Endothelial cell of umbilical vein (primary cell): ENCODE data around the gene ATXN1.

Experiments used
- EZH2 ChIP-seq: IDR thresholded peaks from 2 replicates; pipeline ENCODE4 v1.6.1; 2012; ENCODE audit warnings: borderline replicate concordance, low read depth, mild to moderate bottlenecking, moderate library complexity, low read length, inconsistent platforms; ENCODE audit not compliant: severe bottlenecking
- JUN ChIP-seq: IDR thresholded peaks from 2 replicates; pipeline ENCODE4 v1.6.1; 2011; ENCODE audit warnings: borderline replicate concordance, low read depth; ENCODE audit not compliant: insufficient read length, insufficient read depth
- POLR2A ChIP-seq: IDR thresholded peaks from 2 replicates; pipeline ENCODE4 v1.6.1; 2012; ENCODE audit warnings: low read depth, mild to moderate bottlenecking, control low read depth, low read length
- POLR2AphosphoS5 ChIP-seq: IDR thresholded peaks from 2 replicates; pipeline ENCODE4 v1.6.1; 2012; ENCODE audit warnings: low read depth, mild to moderate bottlenecking, control low read depth, low read length, moderate library complexity; ENCODE audit not compliant: insufficient read depth
- TF ChIP-seq, protein P1 (sequence below), 2 donors: IDR thresholded peaks; 1 replicate in 1 of 2; 2 replicates in 1 of 2; pipeline ENCODE4 v1.5.1; 2011; ENCODE audit warnings: low read length in 2 of 2, mild to moderate bottlenecking in 2 of 2, moderate library complexity in 2 of 2, control low read depth in 1 of 2, inconsistent platforms in 1 of 2, low read depth in 1 of 2; ENCODE audit not compliant: insufficient read depth in 1 of 2; ENCODE audit errors: extremely low read depth in 1 of 2
- TF ChIP-seq, protein P2 (sequence below): IDR thresholded peaks from 2 replicates; pipeline ENCODE4 v1.6.1; 2011; ENCODE audit not compliant: insufficient read depth, insufficient read length

DNA sequence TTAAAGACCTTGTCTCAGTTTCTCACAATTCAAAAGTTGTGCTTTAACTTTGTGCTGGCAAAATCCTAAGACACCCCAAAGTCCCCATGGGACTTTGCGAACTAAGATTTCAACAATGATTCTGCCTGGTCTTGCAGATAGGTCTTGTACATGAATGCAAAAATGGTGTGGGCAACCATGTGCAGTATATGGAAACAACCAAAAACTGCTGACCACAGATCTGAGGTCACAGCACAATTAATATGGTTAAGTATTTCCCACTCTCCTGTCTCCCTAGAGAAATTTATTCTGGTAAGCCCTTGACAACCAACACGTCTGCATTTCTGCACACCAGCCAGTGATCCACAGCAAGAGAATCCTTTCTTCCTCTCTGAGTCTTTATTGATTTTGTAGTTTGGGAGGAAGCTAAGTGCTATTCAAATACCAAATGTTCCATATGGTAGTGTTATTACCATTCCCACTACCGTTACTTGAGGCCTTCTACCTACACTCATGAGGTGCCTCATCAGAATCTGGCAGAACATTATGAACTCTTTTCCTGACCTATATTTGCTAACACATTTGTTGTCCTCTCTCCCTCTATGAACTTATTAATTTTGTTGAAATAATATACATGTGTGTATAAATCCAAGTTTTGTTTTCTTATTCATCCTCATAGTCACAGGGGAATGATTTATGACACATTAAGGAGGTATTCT lies 178.7 kb downstream of the ATXN1 start:
- TF ChIP-seq, protein P1, sequence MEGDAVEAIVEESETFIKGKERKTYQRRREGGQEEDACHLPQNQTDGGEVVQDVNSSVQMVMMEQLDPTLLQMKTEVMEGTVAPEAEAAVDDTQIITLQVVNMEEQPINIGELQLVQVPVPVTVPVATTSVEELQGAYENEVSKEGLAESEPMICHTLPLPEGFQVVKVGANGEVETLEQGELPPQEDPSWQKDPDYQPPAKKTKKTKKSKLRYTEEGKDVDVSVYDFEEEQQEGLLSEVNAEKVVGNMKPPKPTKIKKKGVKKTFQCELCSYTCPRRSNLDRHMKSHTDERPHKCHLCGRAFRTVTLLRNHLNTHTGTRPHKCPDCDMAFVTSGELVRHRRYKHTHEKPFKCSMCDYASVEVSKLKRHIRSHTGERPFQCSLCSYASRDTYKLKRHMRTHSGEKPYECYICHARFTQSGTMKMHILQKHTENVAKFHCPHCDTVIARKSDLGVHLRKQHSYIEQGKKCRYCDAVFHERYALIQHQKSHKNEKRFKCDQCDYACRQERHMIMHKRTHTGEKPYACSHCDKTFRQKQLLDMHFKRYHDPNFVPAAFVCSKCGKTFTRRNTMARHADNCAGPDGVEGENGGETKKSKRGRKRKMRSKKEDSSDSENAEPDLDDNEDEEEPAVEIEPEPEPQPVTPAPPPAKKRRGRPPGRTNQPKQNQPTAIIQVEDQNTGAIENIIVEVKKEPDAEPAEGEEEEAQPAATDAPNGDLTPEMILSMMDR (IDR thresholded peaks at IDR 0.05; ENCODE audit: extremely low read depth in 1 of 2, insufficient read depth in 1 of 2, low read depth in 1 of 2, low read length in 2 of 2) = no peak
- TF ChIP-seq POLR2A = no peak
- TF ChIP-seq JUN = no peak
- TF ChIP-seq EZH2 = no peak
- TF ChIP-seq, protein P2, sequence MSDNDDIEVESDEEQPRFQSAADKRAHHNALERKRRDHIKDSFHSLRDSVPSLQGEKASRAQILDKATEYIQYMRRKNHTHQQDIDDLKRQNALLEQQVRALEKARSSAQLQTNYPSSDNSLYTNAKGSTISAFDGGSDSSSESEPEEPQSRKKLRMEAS = no peak
- TF ChIP-seq POLR2AphosphoS5 = no peak
